GM19351 (cell line): ENCODE results near the gene PREPL.
"Not testable (repeated sequence)": the region's sequence is repeated elsewhere in the genome, so short reads cannot be mapped to it uniquely, and the experiment has no call there.

Experiments used
- ATAC-seq: cut with Tn5 transposase; IDR thresholded peaks from one replicate; pipeline ENCODE4 v1.9.1; 2021; ENCODE audit warnings: mild to moderate bottlenecking, moderate library complexity; ENCODE audit not compliant: unreplicated experiment

The PREPL gene

GRCh38 chr2:44361330-44362206 is at the start of gene PREPL, which contains the start of gene CAMKMT:
TSS of gene PREPL (minus strand) at chr2:44361494. CDS start at chr2:44346342, 15,152 bp downstream.
TSS of gene CAMKMT (plus strand) at chr2:44361947.
- ATAC-seq = peak; percentile 80

GRCh38 chr2:44398243-44398897 is 37.1 kb upstream of the PREPL start:
- no peak for ATAC-seq

- no peak for ATAC-seq
Observed at GRCh38 chr2:44397447-44398175, 36.3 kb upstream of the PREPL start.

GRCh38 chr2:44392338-44392943 is 31.1 kb upstream of the PREPL start:
- no peak for ATAC-seq

GRCh38 chr2:44389895-44390294 is 28.6 kb upstream of the PREPL start:
- no peak for ATAC-seq

- ATAC-seq = no peak
Observed at GRCh38 chr2:44388877-44389276, 27.6 kb upstream of the PREPL start.

GRCh38 chr2:44385226-44385625 is 23.9 kb upstream of the PREPL start:
- not testable (repeated sequence) for ATAC-seq

- no peak for ATAC-seq
Observed at GRCh38 chr2:44377486-44377885, 16.2 kb upstream of the PREPL start.

- no peak for ATAC-seq
Observed at GRCh38 chr2:44372246-44372645, 11.0 kb upstream of the PREPL start.

GRCh38 chr2:44371445-44371844 is 10.2 kb upstream of the PREPL start:
- no peak for ATAC-seq

GRCh38 chr2:44369392-44369791 is 8.1 kb upstream of the PREPL start:
- ATAC-seq = no peak

- ATAC-seq = no peak
Observed at GRCh38 chr2:44367591-44367990, 6.3 kb upstream of the PREPL start.

GRCh38 chr2:44364604-44365003 is 3.3 kb upstream of the PREPL start:
- ATAC-seq = no peak

- ATAC-seq = peak; percentile 25
Observed at GRCh38 chr2:44362207-44363015, 1.1 kb upstream of the PREPL start.

- peak; percentile 10 for ATAC-seq
Observed at GRCh38 chr2:44360749-44361329, 455 bp downstream of the PREPL start.

GRCh38 chr2:44358503-44358902 is 2.8 kb downstream of the PREPL start:
- ATAC-seq = no peak

- ATAC-seq = no peak
Observed at GRCh38 chr2:44354761-44355160, 6.5 kb downstream of the PREPL start.

- no peak for ATAC-seq
Observed at GRCh38 chr2:44352510-44352909, 8.8 kb downstream of the PREPL start.

- ATAC-seq = no peak
Observed at GRCh38 chr2:44351676-44352075, 9.6 kb downstream of the PREPL start.

- ATAC-seq = no peak
Observed at GRCh38 chr2:44351088-44351487, 10.2 kb downstream of the PREPL start.
